Gastrocnemius medialis (tissue), 4 donors: ENCODE results near the gene BDKRB1.

Experiments
- POLR2A ChIP-seq, 2 donors: fragments of 450-650 bp; IDR thresholded peaks; one replicate each; pipeline ENCODE4 v1.6.1; 2017; ENCODE audit warnings: antibody characterized with exemption in 2 of 2, mild to moderate bottlenecking in 2 of 2, moderate library complexity in 2 of 2
- TF ChIP-seq, protein P1 (sequence below), 5 experiments: fragments of 450-650 bp in 3 of 5; fragments of 200-600 bp in 2 of 5; sonication (generic) in 2 of 5; IDR thresholded peaks in 4 of 5; conservative IDR thresholded peaks in 1 of 5; 1 replicate in 4 of 5; 2 replicates in 1 of 5; pipeline ENCODE4 v1.5.1; 2016 to 2019; ENCODE audit warnings: antibody characterized with exemption in 5 of 5, mild to moderate bottlenecking in 3 of 5, moderate library complexity in 3 of 5

DNA sequence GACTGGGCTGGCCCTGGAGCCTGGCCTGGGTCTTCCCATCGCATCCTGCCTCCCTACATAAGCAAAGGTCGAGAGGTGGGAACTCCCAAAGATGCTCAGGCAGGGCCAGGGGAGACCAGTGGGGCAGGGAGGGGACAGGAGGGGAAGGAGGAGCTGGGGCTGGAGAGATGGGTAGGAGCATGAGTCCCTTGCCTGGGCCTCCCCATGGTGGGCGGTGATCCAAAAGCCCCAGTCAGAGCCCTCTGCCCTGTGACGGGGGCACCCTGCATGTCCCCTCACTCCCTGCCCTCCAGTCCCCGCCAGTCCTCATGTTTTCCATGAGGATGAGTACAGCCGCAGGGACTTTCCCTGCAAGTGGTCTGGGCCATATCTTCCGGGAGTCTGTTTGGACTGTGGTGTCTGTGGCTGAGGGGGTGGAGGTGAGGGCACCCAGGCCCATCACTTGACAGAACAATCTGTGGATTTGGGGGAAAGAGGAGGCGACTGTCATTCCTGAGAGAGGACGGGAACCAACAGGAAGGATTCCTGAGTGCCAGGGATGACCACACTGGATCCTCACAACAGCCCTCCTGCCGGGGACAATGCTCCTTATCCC, 42.0 kb upstream of the BDKRB1 start:
- TF ChIP-seq, protein P1, sequence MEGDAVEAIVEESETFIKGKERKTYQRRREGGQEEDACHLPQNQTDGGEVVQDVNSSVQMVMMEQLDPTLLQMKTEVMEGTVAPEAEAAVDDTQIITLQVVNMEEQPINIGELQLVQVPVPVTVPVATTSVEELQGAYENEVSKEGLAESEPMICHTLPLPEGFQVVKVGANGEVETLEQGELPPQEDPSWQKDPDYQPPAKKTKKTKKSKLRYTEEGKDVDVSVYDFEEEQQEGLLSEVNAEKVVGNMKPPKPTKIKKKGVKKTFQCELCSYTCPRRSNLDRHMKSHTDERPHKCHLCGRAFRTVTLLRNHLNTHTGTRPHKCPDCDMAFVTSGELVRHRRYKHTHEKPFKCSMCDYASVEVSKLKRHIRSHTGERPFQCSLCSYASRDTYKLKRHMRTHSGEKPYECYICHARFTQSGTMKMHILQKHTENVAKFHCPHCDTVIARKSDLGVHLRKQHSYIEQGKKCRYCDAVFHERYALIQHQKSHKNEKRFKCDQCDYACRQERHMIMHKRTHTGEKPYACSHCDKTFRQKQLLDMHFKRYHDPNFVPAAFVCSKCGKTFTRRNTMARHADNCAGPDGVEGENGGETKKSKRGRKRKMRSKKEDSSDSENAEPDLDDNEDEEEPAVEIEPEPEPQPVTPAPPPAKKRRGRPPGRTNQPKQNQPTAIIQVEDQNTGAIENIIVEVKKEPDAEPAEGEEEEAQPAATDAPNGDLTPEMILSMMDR (IDR thresholded peaks at IDR 0.05 in 4 of 5, conservative IDR thresholded peaks at IDR 0.05 in 1 of 5) = no peak
- no peak for TF ChIP-seq POLR2A (IDR thresholded peaks at IDR 0.05)
